GM10248 (cell line): ENCODE measurements around the gene PDIA6.

ENCODE experiments used
- CTCF ChIA-PET: fragments of 300-600 bp; sonication (Branson Sonifier 250); formaldehyde crosslinking; extraction: SDS; loops from one replicate; lab custom pipeline; 2021; ENCODE audit warnings: antibody characterized with exemption; lab: Yijun Ruan, JAX
- POLR2A ChIA-PET: fragments of 350-650 bp; sonication (Branson Sonifier 250); formaldehyde crosslinking; extraction: SDS; loops from one replicate; lab custom pipeline; 2020; ENCODE audit warnings: antibody characterized with exemption; lab: Yijun Ruan, JAX
- DNase-seq: peaks from one replicate; pipeline ENCODE4 v3.0.0; 2012; ENCODE audit errors: extremely low spot score
- CTCF ChIP-seq: IDR thresholded peaks from 2 replicates; pipeline ENCODE4 v1.5.1; 2012; ENCODE audit warnings: mild to moderate bottlenecking, low read depth; ENCODE audit errors: extremely low read depth, missing control alignments, control extremely low read depth

The PDIA6 gene

GRCh38 chr2:10764096-10764785 lies 48.3 kb downstream of the PDIA6 start:
- ChIA-PET POLR2A (no interaction called here), CTCF (no interaction called here)
- DNase-seq, result no peak
- TF ChIP-seq CTCF, result no peak

- CTCF ChIA-PET, result no interaction called here
- POLR2A ChIA-PET, result no interaction called here
- no peak for DNase-seq
- TF ChIP-seq CTCF, result no peak
These were observed 49.2 kb downstream of the PDIA6 start for GRCh38 chr2:10763461-10763800.

GRCh38 chr2:10762651-10763460 lies 49.7 kb downstream of the PDIA6 start:
- TF ChIP-seq CTCF, result no peak
- DNase-seq, result no peak
- POLR2A ChIA-PET, result no interaction called here
- CTCF ChIA-PET, result no interaction called here

- CTCF ChIA-PET, result no interaction called here
- no peak for TF ChIP-seq CTCF
- POLR2A ChIA-PET, result interaction anchor here (0.7 kb wide), 1 partner anchor 68 kb away, joined by 4 read pairs; no protein-coding TSS in a partner anchor
- no peak for DNase-seq
These were observed 51.0 kb downstream of the PDIA6 start for GRCh38 chr2:10761591-10761990.

GRCh38 chr2:10760794-10761504 lies 51.6 kb downstream of the PDIA6 start:
- ChIA-PET POLR2A (no interaction called here), CTCF (no interaction called here)
- DNase-seq, result no peak
- TF ChIP-seq CTCF, result no peak

GRCh38 chr2:10759151-10759714 lies 53.4 kb downstream of the PDIA6 start:
- CTCF ChIA-PET, result no interaction called here
- DNase-seq, result no peak
- no peak for TF ChIP-seq CTCF
- POLR2A ChIA-PET, result no interaction called here
